ENCODE data around the gene ADAMTS17.

DNA sequence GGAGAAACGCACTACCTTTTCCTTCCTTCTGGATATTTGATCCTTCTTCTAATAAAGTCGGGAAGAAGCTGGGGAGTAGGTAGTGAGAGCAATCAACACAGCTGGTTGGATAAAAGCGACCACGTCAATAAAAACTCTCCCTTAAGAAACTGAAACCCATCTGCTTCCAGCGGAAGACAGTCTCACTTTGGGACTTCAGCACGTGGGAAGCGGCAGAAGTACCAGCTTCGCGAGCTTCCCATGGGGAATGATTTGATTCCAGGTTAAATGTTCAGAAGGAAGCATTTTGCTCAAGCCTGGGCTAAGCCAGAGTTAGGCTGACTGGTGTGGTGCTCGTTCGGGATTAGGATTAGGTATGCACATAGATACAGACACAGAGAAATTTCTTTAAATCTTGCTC lies 346.2 kb downstream of the ADAMTS17 start:
- TF ChIP-seq, protein P1, sequence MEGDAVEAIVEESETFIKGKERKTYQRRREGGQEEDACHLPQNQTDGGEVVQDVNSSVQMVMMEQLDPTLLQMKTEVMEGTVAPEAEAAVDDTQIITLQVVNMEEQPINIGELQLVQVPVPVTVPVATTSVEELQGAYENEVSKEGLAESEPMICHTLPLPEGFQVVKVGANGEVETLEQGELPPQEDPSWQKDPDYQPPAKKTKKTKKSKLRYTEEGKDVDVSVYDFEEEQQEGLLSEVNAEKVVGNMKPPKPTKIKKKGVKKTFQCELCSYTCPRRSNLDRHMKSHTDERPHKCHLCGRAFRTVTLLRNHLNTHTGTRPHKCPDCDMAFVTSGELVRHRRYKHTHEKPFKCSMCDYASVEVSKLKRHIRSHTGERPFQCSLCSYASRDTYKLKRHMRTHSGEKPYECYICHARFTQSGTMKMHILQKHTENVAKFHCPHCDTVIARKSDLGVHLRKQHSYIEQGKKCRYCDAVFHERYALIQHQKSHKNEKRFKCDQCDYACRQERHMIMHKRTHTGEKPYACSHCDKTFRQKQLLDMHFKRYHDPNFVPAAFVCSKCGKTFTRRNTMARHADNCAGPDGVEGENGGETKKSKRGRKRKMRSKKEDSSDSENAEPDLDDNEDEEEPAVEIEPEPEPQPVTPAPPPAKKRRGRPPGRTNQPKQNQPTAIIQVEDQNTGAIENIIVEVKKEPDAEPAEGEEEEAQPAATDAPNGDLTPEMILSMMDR (conservative IDR thresholded peaks at IDR 0.05; ENCODE audit: low read depth, low read length): no peak
- no peak for TF ChIP-seq EZH2 (IDR thresholded peaks at IDR 0.05; ENCODE audit: borderline replicate concordance, low read depth, low read length, poor library complexity, severe bottlenecking)
